Stimulated activated CD4-positive, alpha-beta T cell treated with anti-CD3 and anti-CD28 coated beads, TNF-alpha, amount 100 ng/mL, for 4 hours (primary cell): ENCODE measurements around the gene OTUD3.
"Not testable (repeated sequence)": the region's sequence is repeated elsewhere in the genome, so short reads cannot be mapped to it uniquely, and the experiment has no call there.

Source experiments
- DNase-seq, 3 experiments: peaks; one replicate each; pipeline ENCODE4 v3.0.0-alpha.2; 2020; ENCODE audit warnings: low read depth in 3 of 3

The OTUD3 gene

DNA sequence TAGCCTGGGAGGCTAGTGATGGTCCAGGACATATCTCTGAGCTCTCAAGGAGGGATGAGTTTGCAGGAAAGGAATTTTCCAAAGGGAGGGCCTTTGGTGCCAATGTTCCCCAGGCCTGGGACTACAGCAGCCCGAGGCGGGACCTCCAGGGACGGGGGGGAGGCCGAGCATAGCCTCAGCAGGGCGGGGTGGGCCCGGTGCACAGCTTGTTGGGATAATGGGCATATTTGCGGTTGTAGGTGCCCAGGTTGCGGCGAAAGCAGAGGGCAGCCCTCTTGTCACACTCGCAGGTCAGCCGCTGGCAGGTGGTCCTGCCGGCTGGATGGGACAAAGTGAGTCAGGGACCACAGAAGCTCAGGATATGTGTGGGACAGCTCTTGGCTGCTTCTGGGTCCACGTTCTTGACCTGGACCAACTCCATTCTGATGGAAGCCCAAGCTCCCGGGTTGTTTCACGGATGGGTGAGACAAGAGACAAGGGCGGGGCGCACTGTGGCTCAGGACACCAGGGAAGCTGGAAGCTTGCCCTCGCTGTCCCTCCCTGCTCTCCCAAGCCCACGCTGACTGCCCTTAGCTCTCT is 38.0 kb downstream of the OTUD3 start:
- no peak for DNase-seq

DNA sequence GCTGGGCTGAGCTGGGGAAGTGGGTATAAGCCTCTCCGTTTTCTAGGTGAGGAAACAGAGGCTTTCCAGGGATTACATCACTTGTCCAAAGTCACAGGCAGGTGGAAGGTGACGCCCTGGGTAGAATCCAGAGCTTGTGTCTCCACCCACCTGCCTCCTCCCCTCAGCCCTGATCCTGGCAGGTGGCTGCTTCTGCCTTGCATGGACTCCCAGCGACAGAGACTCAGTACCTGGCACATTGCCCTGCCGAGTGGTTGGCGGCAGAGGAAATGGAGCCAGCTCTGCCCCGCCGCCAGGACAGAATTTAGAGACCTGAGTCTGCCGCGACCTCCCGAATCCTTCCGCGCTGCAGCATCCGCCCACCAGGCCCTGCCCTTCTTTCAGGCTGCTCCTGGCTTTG is 39.1 kb downstream of the OTUD3 start:
- DNase-seq = no peak

DNA sequence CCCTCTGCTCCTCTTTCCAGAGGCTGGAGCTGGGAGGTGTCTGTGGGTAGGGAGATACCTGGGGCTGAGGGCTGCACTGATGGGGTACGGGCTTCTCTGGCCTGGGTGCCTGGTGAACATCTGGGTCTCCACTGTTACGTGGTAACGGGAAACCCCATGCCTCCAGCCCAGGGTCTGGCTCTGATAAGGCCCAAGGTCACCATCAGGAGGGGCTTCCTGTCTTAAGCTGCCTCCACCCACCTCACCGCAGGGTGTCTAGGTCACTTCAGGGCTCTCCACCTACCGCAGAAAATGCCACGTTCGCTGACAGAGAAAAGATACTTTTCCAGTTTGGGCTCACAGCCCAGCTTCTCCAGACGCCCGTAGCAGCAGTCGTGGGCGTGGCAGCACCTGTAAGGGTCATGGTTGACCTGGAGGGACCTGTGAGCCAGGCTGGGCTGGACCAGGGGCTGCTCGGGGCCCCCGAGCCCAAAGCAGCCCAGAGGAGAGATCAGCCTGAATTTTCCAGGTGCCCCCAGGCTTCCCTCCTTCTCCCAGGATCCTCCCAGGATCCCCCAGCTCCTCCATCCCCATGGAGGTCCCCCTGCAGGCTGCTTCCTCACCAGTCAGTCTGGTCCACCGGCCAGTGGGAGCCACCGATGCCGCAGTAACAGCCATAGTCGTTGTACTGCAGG is 40.0 kb downstream of the OTUD3 start:
- DNase-seq = no peak

DNA sequence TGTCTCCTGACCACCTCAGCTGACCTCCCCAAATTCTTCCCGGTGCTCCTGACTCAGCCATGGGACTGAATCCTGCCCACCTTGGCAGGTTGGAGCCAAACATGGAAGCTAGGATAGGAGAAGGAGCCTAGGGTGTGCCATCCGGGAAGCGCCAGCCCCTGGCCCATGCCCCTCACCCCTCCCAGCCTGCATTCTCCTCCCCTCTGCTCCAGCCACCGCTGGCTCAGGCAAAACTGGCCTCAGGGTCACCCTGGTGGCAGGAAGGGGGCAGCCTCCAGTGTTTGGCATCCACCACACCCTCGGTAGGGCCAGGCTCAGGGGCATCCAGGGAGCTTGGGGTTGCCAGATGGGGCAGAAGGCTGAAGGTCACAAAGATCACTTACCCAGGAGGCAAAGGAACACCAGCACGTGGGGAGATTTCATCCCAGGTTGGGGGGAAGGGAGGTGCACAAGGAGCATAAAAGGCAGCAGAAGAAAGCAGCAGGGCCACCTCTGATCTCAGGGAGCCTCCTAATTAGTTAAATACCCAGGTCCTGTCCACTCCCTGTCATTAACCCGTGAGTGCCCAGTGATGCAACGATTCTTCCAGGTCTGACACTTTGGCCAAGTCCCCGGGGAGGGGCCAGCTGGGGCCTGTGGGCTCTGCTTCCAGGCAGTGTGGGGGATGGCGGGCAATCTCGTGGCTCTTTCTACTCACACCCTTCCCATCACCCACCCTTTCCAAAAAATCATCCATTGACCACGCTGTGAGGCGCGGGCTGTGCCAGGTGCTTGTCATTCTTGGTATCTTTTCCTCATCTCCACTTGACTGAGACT is 41.1 kb downstream of the OTUD3 start, which contains the start of gene PLA2G2E:
Gene PLA2G2E (minus strand): TSS at position 481 of the 816 bp plus-strand sequence. CDS start 58 bp downstream, at position 423.
- DNase-seq = no peak

DNA sequence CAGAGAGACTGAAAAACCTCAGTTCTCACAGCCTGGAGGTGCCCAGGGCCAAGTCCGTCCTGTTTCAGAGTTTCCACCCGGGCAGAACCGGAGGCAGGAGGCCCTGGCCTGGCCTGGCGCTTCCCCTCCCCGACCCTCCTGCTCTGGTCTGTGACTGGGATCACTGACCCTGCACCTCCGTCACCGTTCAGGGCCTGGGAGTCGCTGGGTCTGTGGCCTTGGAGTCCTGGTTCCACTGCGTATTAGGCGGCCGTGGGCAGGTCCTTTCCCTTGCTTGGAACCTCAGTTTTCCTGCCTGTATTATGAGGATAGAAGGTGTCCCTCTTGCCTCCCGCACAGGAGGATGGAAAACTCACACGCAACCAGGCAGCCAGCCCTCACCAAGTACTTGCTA is 41.8 kb downstream of the OTUD3 start:
- DNase-seq = no peak

DNA sequence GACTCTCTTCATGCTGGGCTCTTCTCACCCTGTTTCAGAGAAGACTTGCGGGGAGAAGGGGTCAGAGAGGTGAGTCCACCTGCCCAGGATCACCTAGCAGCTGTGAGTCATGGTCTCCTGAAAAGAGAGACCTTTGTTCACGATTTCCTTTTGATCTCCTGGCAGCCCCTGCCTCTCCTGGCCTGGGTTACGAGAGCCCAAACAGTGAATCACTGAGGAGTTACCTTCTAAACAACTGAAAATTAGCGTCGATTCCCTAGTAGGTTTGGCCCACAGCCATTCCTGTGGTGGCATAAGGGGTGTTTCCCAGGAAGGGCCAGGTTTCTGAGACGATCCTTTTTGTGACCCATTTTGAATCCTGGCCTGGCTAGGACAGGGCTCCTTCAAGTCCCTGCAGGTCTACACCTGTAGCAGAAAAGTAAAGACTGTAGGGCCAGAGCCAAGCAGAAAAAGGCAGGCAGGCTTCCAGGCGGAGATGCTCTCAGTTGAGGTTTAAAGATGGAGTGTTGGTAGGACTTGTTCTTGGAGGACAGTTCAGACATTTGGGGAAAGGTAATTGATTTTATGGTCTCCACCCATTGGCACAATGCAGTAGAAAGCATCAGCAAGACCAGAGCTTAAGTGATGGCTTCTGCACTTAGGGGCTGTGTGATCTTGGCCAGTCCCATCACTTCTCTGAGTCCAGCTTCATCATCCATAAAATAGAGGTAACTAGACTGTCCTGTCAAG is 43.3 kb downstream of the OTUD3 start:
- DNase-seq = no peak

DNA sequence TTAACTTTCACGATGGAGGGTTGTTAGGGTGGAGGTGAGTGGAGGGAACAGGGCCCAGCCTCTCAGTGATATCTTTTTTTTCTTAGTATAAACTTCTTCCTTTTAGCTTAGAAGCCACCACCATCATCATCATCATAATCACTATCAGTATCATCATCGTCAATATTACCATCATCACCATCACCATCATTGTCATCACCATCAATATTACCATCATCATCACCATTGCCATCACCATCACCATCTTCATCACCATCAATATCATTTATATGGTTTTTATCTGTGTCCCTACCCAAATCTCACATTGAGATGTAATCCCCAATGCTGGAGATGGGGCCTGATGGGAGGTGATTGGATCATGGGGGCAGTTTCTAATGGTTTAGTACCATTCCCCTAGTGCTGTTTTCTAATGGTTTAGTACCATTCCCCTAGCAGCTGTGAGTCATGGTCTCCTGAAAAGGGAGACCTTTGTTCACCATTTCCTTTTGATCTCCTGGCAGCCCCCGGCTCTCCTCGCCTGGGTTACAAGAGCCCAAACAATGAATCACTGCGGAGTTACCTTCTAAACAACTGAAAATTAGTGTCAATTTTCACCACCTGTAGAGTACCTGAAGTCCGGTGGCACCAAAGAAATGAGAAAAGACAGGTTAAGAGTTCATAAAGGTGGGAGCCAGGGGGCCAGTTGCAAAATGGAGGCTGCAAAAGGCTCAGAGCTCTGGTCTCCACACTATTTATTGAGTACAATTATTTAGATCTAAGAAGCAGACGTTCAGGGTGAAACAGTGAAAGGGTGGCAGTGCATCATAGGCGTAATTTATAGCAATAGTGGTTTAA is 44.3 kb downstream of the OTUD3 start:
- no peak for DNase-seq

DNA sequence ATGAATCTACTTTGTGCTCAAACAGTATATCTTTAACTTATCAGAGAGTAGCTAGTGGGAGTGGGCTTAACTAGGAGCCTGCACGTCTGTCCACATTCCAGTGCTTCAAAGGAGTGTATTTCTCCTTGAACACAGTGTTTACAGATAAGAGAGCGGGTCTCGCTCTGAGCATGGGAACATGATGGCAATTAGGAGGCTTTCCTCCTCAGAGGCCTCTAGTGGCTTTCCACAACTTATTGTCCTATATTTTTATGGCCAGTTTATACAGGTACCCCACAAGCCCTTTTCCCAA is 44.9 kb downstream of the OTUD3 start:
- not testable (repeated sequence) for DNase-seq

DNA sequence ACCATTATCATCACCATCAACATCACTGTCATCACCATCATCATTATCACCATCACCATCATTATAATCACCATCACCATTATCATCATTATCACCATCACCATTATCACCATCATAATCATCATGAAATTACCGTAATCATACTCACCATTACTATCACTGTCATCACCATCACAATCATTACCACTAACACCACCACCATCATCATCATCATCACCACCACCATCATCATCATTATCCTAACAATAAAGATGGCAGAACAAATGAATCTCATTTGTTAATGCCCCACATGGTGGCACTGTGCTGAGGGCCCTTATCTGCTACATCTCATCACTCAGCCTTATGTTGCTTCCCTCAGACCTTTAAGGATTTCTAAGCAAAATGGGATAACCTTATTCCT is 50.7 kb downstream of the OTUD3 start:
- no peak for DNase-seq

DNA sequence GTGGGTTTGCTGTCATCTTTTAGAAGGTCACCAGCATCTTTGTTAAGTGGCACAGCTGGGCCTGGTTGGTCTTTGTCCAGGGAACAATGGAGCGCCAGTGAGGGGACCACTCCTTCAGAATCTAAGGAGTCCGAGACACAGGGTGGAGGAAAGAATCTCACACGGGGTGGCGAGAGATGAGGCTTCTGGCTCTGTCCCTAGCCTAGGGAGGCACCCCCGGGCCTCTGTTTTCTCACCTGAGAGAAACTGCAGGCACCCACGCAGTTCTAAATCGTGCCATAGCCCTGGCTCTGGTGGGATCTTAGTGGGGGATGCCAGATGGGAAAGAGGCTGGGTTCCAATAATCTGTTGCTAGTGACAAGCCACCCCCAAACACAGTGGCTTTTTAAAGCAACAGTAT is 52.1 kb downstream of the OTUD3 start:
- no peak for DNase-seq

DNA sequence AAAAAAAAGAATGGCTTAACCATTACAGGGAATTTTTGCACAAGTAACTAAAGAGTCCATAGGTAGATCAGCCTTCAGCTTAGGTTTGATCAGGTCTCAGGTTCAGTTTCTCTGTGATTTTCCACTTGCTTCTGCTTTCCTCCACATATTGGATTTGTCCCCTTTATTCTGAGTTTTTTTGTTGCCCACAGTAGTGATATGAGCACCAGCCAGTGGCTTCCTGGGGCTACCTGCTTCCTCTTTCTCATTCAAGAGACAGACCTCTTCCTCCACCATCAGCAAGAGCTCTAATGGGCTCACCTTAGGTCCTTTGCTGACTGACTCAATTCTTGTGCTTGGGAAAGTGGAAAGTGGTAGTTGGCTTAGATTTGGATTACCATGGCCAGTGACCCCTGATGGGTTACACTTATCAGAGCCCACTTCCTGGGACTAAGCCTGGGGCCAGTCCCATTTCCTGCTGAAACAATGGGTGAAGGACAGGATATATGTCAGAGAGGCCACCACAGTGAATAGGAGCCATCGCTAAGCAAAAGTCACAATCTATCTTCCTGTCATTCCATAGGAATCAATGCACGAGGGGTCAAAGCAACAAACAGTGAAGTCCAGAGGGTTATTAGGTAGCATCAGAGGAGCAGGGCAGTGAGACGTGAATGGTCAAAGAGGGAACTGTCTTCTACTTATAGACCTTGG is 54.0 kb downstream of the OTUD3 start:
- no peak for DNase-seq

DNA sequence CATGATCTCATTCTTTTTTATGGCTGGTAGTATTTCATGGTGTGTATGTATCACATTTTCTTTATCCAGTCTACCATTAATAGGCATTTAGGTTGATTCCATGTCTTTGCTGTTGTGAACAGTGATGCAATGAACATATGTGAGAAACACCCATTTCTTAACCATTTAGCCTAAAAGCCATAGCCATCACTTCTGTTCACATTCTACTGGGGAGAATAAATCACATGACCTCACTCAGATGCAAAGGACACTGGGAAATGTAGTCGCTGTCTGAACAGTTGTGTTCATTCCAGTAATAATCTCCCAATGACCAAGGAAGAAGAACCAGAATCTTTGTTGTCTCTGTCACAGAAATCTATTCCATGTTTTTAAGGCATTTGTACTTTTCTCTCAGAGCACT is 56.3 kb downstream of the OTUD3 start:
- no peak for DNase-seq

DNA sequence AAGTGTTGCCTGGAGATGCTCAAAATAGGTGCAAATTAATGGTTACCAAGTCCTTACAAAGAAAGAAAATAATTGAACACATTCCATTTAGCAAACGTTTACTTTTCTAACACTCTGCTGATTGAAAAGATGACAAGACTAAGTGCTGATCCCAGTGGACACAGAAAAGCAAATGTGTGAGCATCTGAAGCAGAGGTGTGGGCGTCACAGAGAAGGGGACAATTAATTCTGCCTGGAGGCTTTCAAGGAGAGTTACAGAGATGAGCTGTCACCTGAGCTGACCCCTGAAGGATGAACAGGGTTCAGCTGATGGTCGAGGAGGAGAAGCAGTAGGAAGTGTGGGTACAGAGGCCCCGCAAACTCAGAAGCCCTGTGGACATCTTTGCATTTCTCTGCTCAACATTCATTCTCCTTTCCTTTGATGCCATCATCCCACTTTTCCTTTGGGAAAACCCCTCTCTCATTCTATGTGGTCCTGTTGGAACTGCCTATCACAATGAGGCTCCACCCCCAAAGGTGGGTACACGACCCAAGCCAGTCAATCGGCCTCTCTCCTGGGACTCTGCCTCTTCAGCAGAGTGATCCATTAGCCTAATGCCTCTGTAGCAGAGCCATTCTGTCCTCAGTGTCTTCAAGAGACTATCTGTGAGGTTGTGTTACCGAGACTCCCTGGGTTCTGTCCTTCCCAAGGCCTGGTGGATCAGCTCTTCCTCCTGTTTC is 58.5 kb downstream of the OTUD3 start:
- no peak for DNase-seq

DNA sequence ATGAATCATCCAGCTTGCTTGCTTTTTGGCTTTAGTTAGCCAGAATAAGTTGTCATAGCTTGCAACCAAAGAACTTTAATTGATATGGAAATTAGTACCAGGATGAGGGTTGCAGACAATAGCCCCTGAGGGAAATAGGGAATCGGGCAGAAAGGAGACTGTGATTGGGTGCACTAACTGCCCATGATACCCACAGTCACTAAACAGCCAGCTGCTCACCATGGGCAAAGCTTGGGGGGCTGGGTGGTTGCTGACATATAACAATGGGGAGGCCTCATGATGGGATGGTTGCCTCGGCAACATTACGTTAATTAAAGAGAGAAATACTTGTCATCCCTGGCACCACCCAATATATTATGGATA is 59.0 kb downstream of the OTUD3 start:
- DNase-seq = no peak

DNA sequence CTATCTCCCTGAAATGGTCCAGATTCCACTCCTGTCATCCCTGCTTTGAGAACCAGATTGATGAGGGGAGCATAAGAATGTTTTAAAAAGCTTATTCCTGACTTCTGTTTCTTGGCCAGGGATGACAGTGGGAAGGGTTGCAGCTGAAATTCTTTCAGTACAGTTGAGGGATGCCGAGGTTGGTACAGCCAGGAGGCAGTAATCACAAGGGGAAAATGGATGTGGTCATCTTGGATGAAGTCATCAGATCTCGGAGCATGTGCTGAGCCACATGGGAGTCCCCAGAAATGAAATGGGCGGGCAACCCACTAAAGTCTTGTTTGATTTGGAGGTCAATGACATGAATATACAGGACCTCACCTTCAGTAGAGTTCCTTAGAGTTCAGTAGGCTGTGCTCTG is 59.9 kb downstream of the OTUD3 start:
- DNase-seq = no peak

DNA sequence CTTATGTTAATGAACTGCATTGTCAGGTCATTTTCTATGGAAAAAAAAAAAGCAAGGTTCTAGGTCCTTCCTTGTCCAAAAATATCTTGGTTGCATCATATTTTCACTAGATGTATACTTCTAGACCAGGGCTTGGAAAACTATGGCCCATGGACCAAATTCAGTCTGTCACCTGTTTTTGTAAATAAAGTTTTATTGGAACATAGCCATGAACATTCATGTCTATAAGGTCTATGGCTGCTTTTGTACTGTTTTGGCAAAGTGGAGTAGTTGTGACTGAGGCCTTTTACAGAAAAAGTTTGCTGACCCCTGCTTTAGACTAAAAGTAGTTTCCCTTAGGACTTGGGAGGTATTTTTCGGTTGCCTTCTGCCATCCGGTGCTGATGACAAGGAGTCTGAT is 60.5 kb downstream of the OTUD3 start:
- DNase-seq = no peak

DNA sequence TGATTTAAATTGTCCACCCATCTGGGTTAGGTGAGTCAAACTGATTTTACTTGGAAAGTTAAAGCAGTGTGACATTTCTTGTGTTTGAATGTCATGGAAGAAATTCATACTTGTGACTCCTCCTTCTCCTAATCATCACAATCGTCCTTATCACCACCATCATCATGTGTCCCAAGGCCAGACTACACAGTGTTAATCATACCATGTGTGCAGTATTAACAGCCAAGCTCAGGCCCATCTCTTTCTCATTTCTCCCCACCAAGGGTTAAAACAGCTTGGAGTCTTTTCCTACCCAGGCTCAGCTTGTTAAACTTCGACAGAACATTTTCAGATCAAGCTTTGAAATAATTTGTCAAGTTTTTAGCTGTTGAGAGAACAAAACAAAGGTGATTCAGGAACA is 63.7 kb downstream of the OTUD3 start:
- DNase-seq = no peak

DNA sequence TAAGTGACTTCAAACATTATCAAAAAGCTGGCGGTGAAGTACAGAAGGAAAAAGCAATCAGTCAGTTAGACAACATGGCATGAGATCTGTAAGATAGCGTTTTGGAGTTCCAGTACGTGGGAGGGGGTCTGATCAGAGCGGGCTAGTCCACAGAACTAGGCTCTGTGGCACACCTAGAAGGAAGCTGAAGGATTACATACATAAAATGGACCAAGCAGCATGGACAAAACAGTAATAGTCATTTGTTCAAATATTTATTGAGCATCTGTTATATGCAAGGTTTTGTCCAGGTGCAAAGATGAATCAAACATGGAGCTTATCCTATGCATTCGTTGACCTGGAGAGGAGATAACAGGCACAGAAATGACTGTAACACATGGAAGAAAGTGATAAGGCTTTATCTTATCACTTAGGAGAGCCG is 64.1 kb downstream of the OTUD3 start:
- no peak for DNase-seq

DNA sequence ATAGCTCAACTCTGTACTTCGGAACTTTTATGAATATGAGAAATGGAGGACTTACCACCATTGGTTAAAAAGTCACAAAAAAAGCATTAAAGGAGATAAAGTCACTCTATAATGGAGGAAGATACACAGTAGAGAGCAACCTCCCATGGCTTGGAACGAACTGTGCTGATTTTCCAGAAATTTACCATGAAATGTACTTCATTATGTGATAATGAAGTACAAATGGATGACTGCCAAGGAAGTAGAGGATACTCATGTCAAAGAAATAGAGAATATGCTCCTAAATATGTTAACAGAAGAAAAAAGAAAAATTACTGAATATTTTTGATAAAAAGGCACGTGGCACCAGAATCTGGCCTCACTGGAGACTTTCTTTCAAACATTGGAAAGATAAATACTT is 64.8 kb downstream of the OTUD3 start:
- no peak for DNase-seq

DNA sequence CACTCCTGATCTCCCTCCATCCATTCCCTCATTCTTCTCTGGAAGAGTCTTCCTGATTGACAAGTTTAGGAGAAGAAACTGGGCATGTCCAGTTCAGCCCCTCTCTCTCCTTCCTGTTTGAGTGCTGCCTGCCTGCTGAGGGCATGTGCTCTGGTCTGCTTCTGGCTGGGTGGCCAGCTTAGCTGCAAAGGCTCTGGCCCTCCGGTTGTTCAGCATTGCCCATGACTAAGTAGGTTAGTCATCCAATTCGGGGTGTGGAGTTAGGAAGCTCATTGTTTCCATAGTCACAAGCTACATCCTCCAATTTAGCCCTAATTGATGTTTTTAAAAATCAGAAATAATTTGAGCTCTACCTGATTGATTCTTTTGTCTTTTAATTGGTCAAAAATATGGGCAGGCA is 66.8 kb downstream of the OTUD3 start:
- no peak for DNase-seq
